Head of caudate nucleus (tissue), 42 donors: ENCODE measurements around the gene MUC2.

Source experiments
- DNase-seq, 42 donors: peaks; one replicate each; pipeline versions ENCODE4 v3.0.0 to v3.0.0-alpha.2; 2020 to 2021; ENCODE audit warnings: mixed read lengths in 7 of 42
- intact Hi-C: fragments of 100-400 bp; cut with DNase I; formaldehyde crosslinking; loops from one replicate; pipeline ENCODE4 v1.15.0; 2022

MUC2 gene

DNA sequence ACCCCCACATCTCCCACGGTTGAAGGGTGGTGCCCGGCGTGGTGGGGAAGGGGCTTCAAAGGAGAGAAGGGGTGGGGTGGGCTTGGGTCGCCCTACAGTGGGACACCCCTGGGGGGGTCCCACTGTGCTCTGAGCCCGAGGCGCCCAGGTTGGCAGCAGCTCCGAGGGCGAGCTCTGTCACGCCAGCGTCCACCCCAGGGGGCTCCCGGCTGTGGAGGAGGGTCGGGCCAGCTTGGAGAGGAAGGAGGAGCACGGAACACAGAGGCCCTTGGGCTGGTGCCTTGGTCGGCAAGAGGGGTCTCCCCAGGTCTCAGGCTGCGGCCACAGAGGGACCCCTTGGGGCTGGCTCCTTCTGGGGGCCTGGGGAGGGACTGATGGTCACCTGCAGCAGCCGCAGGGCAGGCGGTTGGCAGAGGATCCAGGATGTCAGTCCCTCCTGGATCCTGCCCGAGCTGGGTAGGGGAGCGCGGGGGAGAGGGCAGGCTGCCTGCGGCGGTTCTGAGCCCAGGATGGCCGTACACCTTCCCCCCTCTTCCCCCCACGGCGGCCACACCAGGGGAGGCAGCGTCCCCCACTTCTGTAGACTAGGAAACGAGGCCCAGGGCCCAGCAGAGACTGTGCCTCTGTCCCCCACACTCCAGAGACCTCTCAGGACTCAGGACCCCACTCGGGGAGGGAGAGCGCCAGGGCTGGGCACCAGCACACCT is 38.9 kb upstream of the MUC2 start:
- intact Hi-C loops, result no loop called here

GRCh38 chr11:1036303-1036923 is 38.3 kb upstream of the MUC2 start, which contains the start of gene MUC6:
Gene MUC6 (minus strand): TSS chr11:1036718. CDS start chr11:1036655, 63 bp downstream.
- intact Hi-C loops, result no loop called here
- DNase-seq, result no peak

More for the DNA sequence above, 38.9 kb upstream of the MUC2 start:
- no peak for DNase-seq

- intact Hi-C loops, result no loop called here
- no peak for DNase-seq
Observed at GRCh38 chr11:1036931-1037330, 37.7 kb upstream of the MUC2 start.

DNA sequence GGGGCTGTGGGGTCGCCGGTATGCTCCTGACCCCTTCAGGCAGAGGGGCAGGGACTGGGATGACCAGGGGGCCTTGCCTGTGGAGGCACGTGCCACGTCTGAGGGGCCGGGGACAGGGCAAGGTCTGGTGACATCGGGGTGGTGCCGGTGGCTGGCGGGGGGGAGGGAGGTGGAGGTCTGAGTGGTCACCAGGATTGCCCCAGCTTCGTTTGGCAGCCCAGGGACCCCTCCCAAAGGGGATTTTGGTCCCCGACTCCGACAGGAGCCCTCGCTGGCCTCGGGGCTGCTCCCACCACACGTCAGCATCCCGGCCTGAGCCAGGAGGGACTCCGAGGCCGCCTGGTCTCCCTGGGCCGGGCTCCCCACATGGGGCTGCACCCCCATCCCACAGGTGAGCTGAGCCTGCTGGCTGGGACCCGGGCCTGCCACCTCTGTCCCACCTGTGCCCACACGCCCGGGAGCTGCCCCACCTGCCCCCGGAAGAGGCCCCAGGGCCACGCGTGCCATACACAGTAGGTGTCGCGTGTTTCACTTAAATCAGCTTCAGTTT is 37.1 kb upstream of the MUC2 start:
- no peak for DNase-seq
- intact Hi-C loops, result no loop called here

DNA sequence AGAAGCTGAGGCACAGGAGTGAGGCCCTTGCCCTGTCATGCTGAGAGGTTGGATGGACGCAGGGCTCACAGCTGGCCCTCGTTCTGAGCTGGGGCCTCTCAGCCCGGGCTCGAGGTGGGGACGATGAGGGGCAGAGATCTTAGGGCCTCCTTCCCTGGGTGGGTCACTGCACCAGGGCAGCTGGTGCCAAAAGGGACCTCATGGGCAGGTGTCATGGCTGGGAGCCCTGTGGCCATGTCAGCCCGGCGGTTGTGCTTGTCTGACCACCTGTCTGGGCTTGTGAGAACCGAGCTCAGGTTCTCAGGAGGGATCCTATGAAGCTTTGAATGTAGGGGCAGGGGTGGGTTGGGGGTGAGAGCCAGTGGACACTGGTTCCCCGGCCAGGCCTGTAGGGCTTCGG is 36.3 kb upstream of the MUC2 start:
- intact Hi-C loops, result no loop called here
- DNase-seq, result no peak

- intact Hi-C loops, result no loop called here
- no peak for DNase-seq
Observed at GRCh38 chr11:1038921-1039320, 35.8 kb upstream of the MUC2 start.

- no peak for DNase-seq
- intact Hi-C loops, result no loop called here
Observed at GRCh38 chr11:1039481-1040427, 34.9 kb upstream of the MUC2 start.

- intact Hi-C loops, result no loop called here
Observed at GRCh38 chr11:1040428-1041148, 34.1 kb upstream of the MUC2 start.

GRCh38 chr11:1041149-1041467 is 33.6 kb upstream of the MUC2 start:
- intact Hi-C loops, result no loop called here

More at GRCh38 chr11:1040428-1041148, 34.1 kb upstream of the MUC2 start:
- no peak for DNase-seq

GRCh38 chr11:1041471-1041870 is 33.2 kb upstream of the MUC2 start:
- no peak for DNase-seq

More at GRCh38 chr11:1041149-1041467, 33.6 kb upstream of the MUC2 start:
- no peak for DNase-seq

GRCh38 chr11:1041936-1042608 is 32.6 kb upstream of the MUC2 start:
- no peak for DNase-seq
- intact Hi-C loops, result no loop called here

More at GRCh38 chr11:1041471-1041870, 33.2 kb upstream of the MUC2 start:
- intact Hi-C loops, result no loop called here

DNA sequence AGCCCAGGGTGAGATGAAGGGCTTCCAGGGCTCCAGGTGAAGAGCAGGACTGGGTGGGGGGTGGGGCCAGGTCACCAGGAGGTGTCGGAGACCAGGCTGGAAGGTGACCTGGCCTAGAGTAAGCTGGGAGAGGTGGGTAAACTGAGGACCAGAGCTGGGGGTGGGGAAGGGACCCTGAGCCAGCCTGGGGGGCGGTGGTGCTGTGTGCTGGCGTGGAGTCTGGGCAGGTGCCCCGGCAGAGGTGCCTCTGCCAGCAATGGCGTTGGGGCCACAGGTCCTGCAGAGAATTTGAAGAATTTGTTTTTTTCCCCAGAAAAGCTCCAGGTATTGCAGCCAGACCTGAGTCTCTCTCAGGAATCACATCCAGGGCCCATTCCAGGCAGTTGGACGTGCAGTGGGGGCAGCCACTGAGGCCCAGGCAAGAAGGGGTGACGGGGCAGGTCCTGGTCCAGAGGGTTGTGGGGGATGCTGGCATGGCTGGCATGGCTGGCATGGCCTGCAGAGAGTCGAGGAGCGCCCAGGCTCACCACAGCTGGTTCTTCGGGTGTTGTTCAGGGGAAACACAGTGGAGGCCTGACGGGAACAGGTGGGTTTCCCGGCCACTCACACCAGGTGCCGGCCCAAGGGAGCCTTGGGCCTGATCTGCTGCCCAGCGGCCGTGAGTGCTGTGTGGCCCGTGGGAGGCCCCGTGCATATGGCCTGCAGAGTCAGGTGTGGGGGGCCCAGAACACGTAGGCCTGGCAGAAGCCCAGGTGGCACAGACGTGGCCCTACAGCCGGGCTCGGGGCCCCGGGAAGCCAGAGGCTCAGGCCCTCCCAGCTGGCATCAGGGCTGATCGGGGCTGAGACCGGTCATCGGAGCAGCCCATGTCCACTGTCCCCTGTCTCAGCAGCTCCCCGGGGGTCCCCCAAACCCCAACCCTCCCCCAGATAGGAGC is 31.8 kb upstream of the MUC2 start:
- intact Hi-C loops, result no loop called here
- no peak for DNase-seq

GRCh38 chr11:1043563-1044096 is 31.0 kb upstream of the MUC2 start:
- DNase-seq, result peak in 1 of 42 donors; percentile 1
- intact Hi-C loops, result no loop called here

DNA sequence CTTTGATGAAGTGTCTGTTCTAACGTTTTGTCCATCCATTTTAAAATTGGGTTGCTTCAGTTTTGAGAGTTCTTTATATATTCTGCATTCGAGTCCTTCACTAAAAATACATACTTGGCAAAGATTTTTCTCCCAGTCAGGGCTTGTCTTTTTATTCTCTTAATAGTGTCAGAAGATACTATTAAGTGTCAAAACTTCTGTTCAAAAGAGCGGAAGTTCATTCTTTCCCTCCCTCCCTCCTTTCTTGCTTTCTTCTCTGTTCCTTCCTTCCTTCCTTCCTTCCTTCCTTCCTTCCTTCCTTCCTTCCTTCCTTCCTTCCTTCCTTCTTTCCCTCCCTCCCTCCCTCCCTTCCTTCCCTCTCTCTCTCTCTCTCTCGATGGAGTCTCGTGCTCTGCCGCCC is 30.5 kb upstream of the MUC2 start:
- intact Hi-C loops, result no loop called here
- no peak for DNase-seq

- intact Hi-C loops, result no loop called here
Observed at GRCh38 chr11:1047595-1048156, 27.0 kb upstream of the MUC2 start.

DNA sequence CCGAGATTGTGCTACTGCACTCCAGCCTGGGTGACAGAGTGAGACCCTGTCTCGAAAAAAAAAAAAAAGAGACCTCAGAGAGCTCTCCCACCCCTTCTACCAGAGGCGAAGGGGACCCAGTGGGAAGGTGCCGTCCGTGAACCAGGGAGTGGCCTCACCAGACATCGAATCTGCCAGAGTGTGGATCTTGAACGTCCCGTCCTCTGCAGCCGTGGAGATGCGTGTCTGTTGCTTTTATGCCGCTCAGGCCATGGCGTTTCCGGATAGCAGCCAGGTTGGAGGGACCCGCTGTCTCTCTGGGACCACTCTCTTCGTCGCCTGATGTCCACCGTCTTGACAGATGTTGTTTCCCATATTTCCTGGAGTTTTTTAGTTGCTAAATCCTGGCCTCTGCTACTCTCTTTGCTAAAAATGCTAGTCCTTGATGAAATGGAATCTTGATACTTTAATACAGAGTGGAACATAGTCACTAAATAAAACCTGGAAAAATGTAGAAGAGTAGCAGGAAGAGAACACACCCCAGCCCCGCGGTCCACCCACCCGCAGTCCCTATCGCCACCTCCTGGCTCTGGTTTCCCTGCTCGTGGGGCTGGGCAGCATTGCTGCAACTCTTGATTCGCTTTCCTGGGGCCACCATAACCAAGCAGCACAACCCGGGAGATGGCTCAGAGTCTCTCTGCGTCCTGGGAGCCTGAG is 26.2 kb upstream of the MUC2 start:
- intact Hi-C loops, result no loop called here
- DNase-seq, result peak in 2 of 42 donors; percentile 1 to 5

More at GRCh38 chr11:1047595-1048156, 27.0 kb upstream of the MUC2 start:
- DNase-seq, result peak in 2 of 42 donors; percentile 1 to 5
